ENCODE results near the gene FAM222A. TPM values are rescaled to one million over a fixed set of nuclear protein-coding genes. Genes with fewer than 3 reads are reported as not detected.

The FAM222A gene
- total RNA-seq, 1 experiment from 2014 or later = 3.7 TPM

- no peaks in the 10 kb centered on the region for H4K20me1 ChIP-seq (ENCODE audit: insufficient read depth)
- H3K36me3 ChIP-seq (ENCODE audit: control insufficient read depth in 1 of 2, insufficient read depth in 2 of 2, low read length in 2 of 2) = no peaks in the 10 kb centered on the region
- BruUV-seq (replicated peaks) = no TSS peak
- ChIA-PET CTCF (no interaction called here), POLR2A (no interaction called here), RAD21 (ENCODE audit: low non-redundant PET in 1 of 2, low total read pairs in 2 of 2, uncharacterized antibody in 2 of 2, unreplicated experiment in 2 of 2) (interaction anchor here in 1 of 2 experiments (0.6 kb wide), 1 partner anchor 20 kb away, joined by 3 read pairs; no protein-coding TSS in a partner anchor)
- no peak for ATAC-seq
- no peak overlapping the region for H2AFZ ChIP-seq (ENCODE audit: low read depth, low read length, poor library complexity, severe bottlenecking)
- H3K4me2 ChIP-seq (ENCODE audit: low read length) = no peak overlapping the region
- no peaks in the 10 kb centered on the region for H3K4me1 ChIP-seq (ENCODE audit: control insufficient read depth in 1 of 2, insufficient read depth in 2 of 2, low read length in 2 of 2)
- no peaks in the 10 kb centered on the region for H3K9me3 ChIP-seq (ENCODE audit: control insufficient read depth in 1 of 2, insufficient read depth in 1 of 2, low read depth in 1 of 2, low read length in 2 of 2)
- no peak overlapping the region for H3K4me3 ChIP-seq (replicated peaks in 1 of 2; ENCODE audit: low read depth in 1 of 2, low read length in 2 of 2)
- H3K79me2 ChIP-seq (ENCODE audit: insufficient read depth, low read length) = no peaks in the 10 kb centered on the region
- no peaks in the 10 kb centered on the region for H3K9me2 ChIP-seq (ENCODE audit: insufficient read depth)
- TF ChIP-seq POLR2AphosphoS5 (IDR thresholded peaks at IDR 0.05; ENCODE audit: low read depth, low read length) (no peak), SRF (IDR thresholded peaks at IDR 0.05; ENCODE audit: low read depth) (no peak), CBX3 (IDR thresholded peaks at IDR 0.05; ENCODE audit: low read depth) (no peak), SP1 (IDR thresholded peaks at IDR 0.05; ENCODE audit: low read depth) (no peak), JUND (IDR thresholded peaks at IDR 0.05) (no peak), TCF7L2 (IDR thresholded peaks at IDR 0.05; ENCODE audit: borderline replicate concordance, extremely low read depth, insufficient read depth, insufficient read length) (no peak), CEBPB (IDR thresholded peaks at IDR 0.05; ENCODE audit: low read depth) (no peak), FOSL1 (IDR thresholded peaks at IDR 0.05; ENCODE audit: low read depth) (no peak), EGR1 (IDR thresholded peaks at IDR 0.05; ENCODE audit: low read depth) (no peak), POLR2A (IDR thresholded peaks at IDR 0.05; ENCODE audit: borderline replicate concordance, extremely low read depth, insufficient read depth, insufficient read length) (no peak), ZFX (IDR thresholded peaks at IDR 0.05) (no peak), RAD21 (IDR thresholded peaks at IDR 0.05; ENCODE audit: low read depth) (no peak), EZH2phosphoT487 (IDR thresholded peaks at IDR 0.05; ENCODE audit: borderline replicate concordance) (no peak), MAX (IDR thresholded peaks at IDR 0.05) (no peak), EZH2 (IDR thresholded peaks at IDR 0.05) (no peak), YY1 (IDR thresholded peaks at IDR 0.05; ENCODE audit: extremely low read depth, insufficient replicate concordance, low read depth, low read length) (no peak)
- TF ChIP-seq, protein P1, sequence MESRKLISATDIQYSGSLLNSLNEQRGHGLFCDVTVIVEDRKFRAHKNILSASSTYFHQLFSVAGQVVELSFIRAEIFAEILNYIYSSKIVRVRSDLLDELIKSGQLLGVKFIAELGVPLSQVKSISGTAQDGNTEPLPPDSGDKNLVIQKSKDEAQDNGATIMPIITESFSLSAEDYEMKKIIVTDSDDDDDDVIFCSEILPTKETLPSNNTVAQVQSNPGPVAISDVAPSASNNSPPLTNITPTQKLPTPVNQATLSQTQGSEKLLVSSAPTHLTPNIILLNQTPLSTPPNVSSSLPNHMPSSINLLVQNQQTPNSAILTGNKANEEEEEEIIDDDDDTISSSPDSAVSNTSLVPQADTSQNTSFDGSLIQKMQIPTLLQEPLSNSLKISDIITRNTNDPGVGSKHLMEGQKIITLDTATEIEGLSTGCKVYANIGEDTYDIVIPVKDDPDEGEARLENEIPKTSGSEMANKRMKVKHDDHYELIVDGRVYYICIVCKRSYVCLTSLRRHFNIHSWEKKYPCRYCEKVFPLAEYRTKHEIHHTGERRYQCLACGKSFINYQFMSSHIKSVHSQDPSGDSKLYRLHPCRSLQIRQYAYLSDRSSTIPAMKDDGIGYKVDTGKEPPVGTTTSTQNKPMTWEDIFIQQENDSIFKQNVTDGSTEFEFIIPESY (IDR thresholded peaks at IDR 0.05; ENCODE audit: extremely low read depth, insufficient replicate concordance, low read length) = no peak
- intact Hi-C loops (cut with micrococcal nuclease) = no loop called here
- H3K27me3 ChIP-seq (ENCODE audit: insufficient read depth, low read length) = no peaks in the 10 kb centered on the region
- no peak for DNase-seq (ENCODE audit: low read depth, low spot score)
- H3K9ac ChIP-seq (ENCODE audit: low read length) = no peak overlapping the region
- no peak overlapping the region for H3K27ac ChIP-seq (ENCODE audit: low read depth, low read length)
These were observed 20.8 kb downstream of the FAM222A start for GRCh38 chr12:109734219-109735000.
